Panc1 (cell line): ENCODE data around the gene CPLANE1. TPM values are rescaled to one million over a fixed set of nuclear protein-coding genes. Genes with fewer than 3 reads are reported as not detected.

ENCODE experiments used
- ATAC-seq: fragments of 200-7000 bp; cut with Tn5 transposase; 2 replicates; pipeline ENCODE4 v1.9.1; 2020; ENCODE audit warnings: mild to moderate bottlenecking, moderate library complexity
- BruUV-seq: library from RNA; stranded (reverse); fragments of 400-500 nt; replicated peaks from 2 replicates; lab custom pipeline; 2021; lab: Mats Ljungman, UMichigan
- CTCF ChIA-PET: fragments of 300-600 bp; sonication (Branson Sonifier 250); formaldehyde crosslinking; loops from one replicate; lab custom pipeline; 2022; ENCODE audit warnings: antibody characterized with exemption; lab: Charles Lee
- POLR2A ChIA-PET: fragments of 300-600 bp; sonication (Branson Sonifier 250); formaldehyde crosslinking; loops from one replicate; lab custom pipeline; 2022; ENCODE audit warnings: antibody characterized with exemption; lab: Charles Lee
- DNase-seq: peaks from one replicate; pipeline ENCODE4 v3.0.0-alpha.2; 2010; ENCODE audit warnings: low read depth, low spot score
- H3K27ac ChIP-seq: 2 replicates; pipeline ENCODE4 v1.5.1; 2011; ENCODE audit warnings: mild to moderate bottlenecking, low read length, inconsistent platforms
- H3K27me3 ChIP-seq: fragments of 200-500 bp; sonication (Bioruptor generic); 2 replicates; pipeline ENCODE4 v1.6.0; 2014; ENCODE audit warnings: low read length, inconsistent platforms; ENCODE audit not compliant: control insufficient read depth, insufficient read depth
- H3K36me3 ChIP-seq: fragments of 200-500 bp; sonication (Bioruptor generic); 2 replicates; pipeline ENCODE4 v1.5.1; 2014; ENCODE audit warnings: inconsistent platforms, mild to moderate bottlenecking, low read length, moderate library complexity; ENCODE audit not compliant: control insufficient read depth, insufficient read depth
- H3K4me1 ChIP-seq: 2 replicates; pipeline ENCODE4 v1.5.1; 2011; ENCODE audit warnings: inconsistent platforms, mild to moderate bottlenecking, low read length, moderate library complexity; ENCODE audit not compliant: control insufficient read depth, insufficient read depth
- H3K4me3 ChIP-seq, 2 experiments: 2 replicates each; pipeline ENCODE4 v1.5.1; 2011 to 2012; ENCODE audit warnings: low read depth in 2 of 2, low read length in 2 of 2, mild to moderate bottlenecking in 2 of 2, inconsistent platforms in 1 of 2, moderate library complexity in 1 of 2
- H3K9me3 ChIP-seq: fragments of 200-500 bp; sonication (Bioruptor generic); 2 replicates; pipeline ENCODE4 v1.5.1; 2014; ENCODE audit warnings: low read depth, mild to moderate bottlenecking, inconsistent platforms, low read length, moderate library complexity; ENCODE audit not compliant: control insufficient read depth, insufficient read depth
- CTCF ChIP-seq: fragments of 450-650 bp; IDR thresholded peaks from 2 replicates; pipeline ENCODE4 v1.5.1; 2017; ENCODE audit warnings: mild to moderate bottlenecking
- POLR2AphosphoS5 ChIP-seq: IDR thresholded peaks from 2 replicates; pipeline ENCODE4 v1.6.1; 2012; ENCODE audit warnings: mild to moderate bottlenecking, low read depth, low read length, moderate library complexity
- REST ChIP-seq, 2 experiments: IDR thresholded peaks; 2 replicates each; pipeline ENCODE4 v1.6.1; 2011 to 2012; ENCODE audit warnings: low read depth in 2 of 2, control low read depth in 1 of 2, low read length in 1 of 2, mild to moderate bottlenecking in 1 of 2, moderate library complexity in 1 of 2; ENCODE audit not compliant: insufficient read depth in 1 of 2
- SIN3A ChIP-seq: IDR thresholded peaks from 2 replicates; pipeline ENCODE4 v1.6.1; 2012; ENCODE audit warnings: low read depth, mild to moderate bottlenecking, low read length, moderate library complexity, borderline replicate concordance; ENCODE audit not compliant: insufficient read depth
- TCF7L2 ChIP-seq: IDR thresholded peaks from 2 replicates; pipeline ENCODE4 v1.6.1; 2011; ENCODE audit warnings: mild to moderate bottlenecking, low read depth, low read length, inconsistent platforms
- in situ Hi-C: cut with HindIII; loops from 2 replicates; pipeline ENCODE4 v1.10.0; 2016; ENCODE audit warnings: low sequenced_read_pairs, low pct_unique_long_range_greater_than_20kb
- intact Hi-C: fragments of 100-400 bp; cut with micrococcal nuclease; formaldehyde crosslinking; loops from one replicate; pipeline ENCODE4 v1.10.0; 2022; ENCODE audit not compliant: unreplicated experiment
- total RNA-seq: library from RNA; stranded (reverse); gene quantifications from one replicate; pipeline ENCODE4 v1.2.1, GENCODE V29; 2021; ENCODE audit not compliant: unreplicated experiment

CPLANE1 gene
- total RNA-seq, 1 experiment from 2014 or later = 18.1 TPM

- intact Hi-C loops = no loop called here
- POLR2A ChIA-PET = no interaction called here
- H3K4me3 ChIP-seq = no peak overlapping the region
- CTCF ChIA-PET = no interaction called here
- no peaks in the 10 kb centered on the region for H3K9me3 ChIP-seq
- H3K36me3 ChIP-seq = peaks cover 5% of the 10 kb centered on the region
- no TSS peak for BruUV-seq
- H3K4me1 ChIP-seq = no peaks in the 10 kb centered on the region
- H3K27ac ChIP-seq = no peak overlapping the region
- DNase-seq (no peak), ATAC-seq (no peak)
- no peak for TF ChIP-seq CTCF
- TF ChIP-seq TCF7L2 = no peak
- no peak for TF ChIP-seq POLR2AphosphoS5
- no peak for TF ChIP-seq REST (IDR thresholded peaks at IDR 0.05; ENCODE audit: insufficient read depth in 1 of 2, low read depth in 2 of 2, low read length in 1 of 2)
- no peak for TF ChIP-seq SIN3A
- in situ Hi-C loops = no loop called here
- H3K27me3 ChIP-seq = no peaks in the 10 kb centered on the region
These were observed 51.1 kb downstream of the CPLANE1 start for GRCh38 chr5:37198061-37198460.

- TF ChIP-seq POLR2AphosphoS5 (no peak), SIN3A (no peak), TCF7L2 (no peak), CTCF (no peak), REST (IDR thresholded peaks at IDR 0.05; ENCODE audit: insufficient read depth in 1 of 2, low read depth in 2 of 2, low read length in 1 of 2) (no peak)
- in situ Hi-C loops = no loop called here
- CTCF ChIA-PET = no interaction called here
These were observed 51.7 kb downstream of the CPLANE1 start for GRCh38 chr5:37197340-37198050.

More at GRCh38 chr5:37197340-37198050, 51.7 kb downstream of the CPLANE1 start:
- no peak overlapping the region for H3K27ac ChIP-seq
- ATAC-seq = no peak
- POLR2A ChIA-PET = interaction anchor here (0.7 kb wide), 1 partner anchor 133 kb away, joined by 4 read pairs; no protein-coding TSS in a partner anchor
- H3K27me3 ChIP-seq = no peaks in the 10 kb centered on the region
- H3K4me1 ChIP-seq = no peaks in the 10 kb centered on the region
- H3K36me3 ChIP-seq = peaks cover 5% of the 10 kb centered on the region
- no peaks in the 10 kb centered on the region for H3K9me3 ChIP-seq
- intact Hi-C loops = no loop called here
- no peak overlapping the region for H3K4me3 ChIP-seq
- DNase-seq = no peak
- TSS peak; percentile 48 for BruUV-seq
